IPS-11a (cell line): Measurements from ENCODE around the gene PTPRG.

Source experiments
- H3K4me3 ChIP-seq: one replicate; pipeline ENCODE4 v1.5.1; 2013; ENCODE audit warnings: low read depth, low read length, control low read depth

Gene PTPRG

GRCh38 chr3:61847784-61848462 is 286.6 kb downstream of the PTPRG start:
- H3K4me3 ChIP-seq = no peak overlapping the region

GRCh38 chr3:61848885-61849284 is 287.5 kb downstream of the PTPRG start:
- no peak overlapping the region for H3K4me3 ChIP-seq

- no peak overlapping the region for H3K4me3 ChIP-seq
Observed at GRCh38 chr3:61853912-61854311, 292.5 kb downstream of the PTPRG start.

- H3K4me3 ChIP-seq = no peak overlapping the region
Observed at GRCh38 chr3:61855211-61855610, 293.8 kb downstream of the PTPRG start.

GRCh38 chr3:61857297-61857696 is 295.9 kb downstream of the PTPRG start:
- no peak overlapping the region for H3K4me3 ChIP-seq

- no peak overlapping the region for H3K4me3 ChIP-seq
Observed at GRCh38 chr3:61858054-61858453, 296.7 kb downstream of the PTPRG start.

- H3K4me3 ChIP-seq = no peak overlapping the region
Observed at GRCh38 chr3:61861410-61861809, 300.0 kb downstream of the PTPRG start.

GRCh38 chr3:61862614-61863289 is 301.4 kb downstream of the PTPRG start:
- no peak overlapping the region for H3K4me3 ChIP-seq

GRCh38 chr3:61863579-61863978 is 302.2 kb downstream of the PTPRG start:
- no peak overlapping the region for H3K4me3 ChIP-seq

- no peak overlapping the region for H3K4me3 ChIP-seq
Observed at GRCh38 chr3:61864886-61865285, 303.5 kb downstream of the PTPRG start.

GRCh38 chr3:61865466-61866152 is 304.2 kb downstream of the PTPRG start:
- no peak overlapping the region for H3K4me3 ChIP-seq

GRCh38 chr3:61866153-61866542 is 304.8 kb downstream of the PTPRG start:
- H3K4me3 ChIP-seq = no peak overlapping the region

GRCh38 chr3:61866961-61867461 is 305.6 kb downstream of the PTPRG start:
- H3K4me3 ChIP-seq = no peak overlapping the region

GRCh38 chr3:61868499-61868898 is 307.1 kb downstream of the PTPRG start:
- H3K4me3 ChIP-seq = no peak overlapping the region

GRCh38 chr3:61869371-61869770 is 308.0 kb downstream of the PTPRG start:
- no peak overlapping the region for H3K4me3 ChIP-seq

- no peak overlapping the region for H3K4me3 ChIP-seq
Observed at GRCh38 chr3:61871644-61872043, 310.3 kb downstream of the PTPRG start.

- no peak overlapping the region for H3K4me3 ChIP-seq
Observed at GRCh38 chr3:61872077-61872706, 310.8 kb downstream of the PTPRG start.

GRCh38 chr3:61875046-61875844 is 313.9 kb downstream of the PTPRG start:
- no peak overlapping the region for H3K4me3 ChIP-seq

- no peak overlapping the region for H3K4me3 ChIP-seq
Observed at GRCh38 chr3:61875976-61876671, 314.8 kb downstream of the PTPRG start.

- H3K4me3 ChIP-seq = no peak overlapping the region
Observed at GRCh38 chr3:61876797-61877196, 315.4 kb downstream of the PTPRG start.
